K562 (cell line): ENCODE data around the gene CABP4. TPM values are rescaled to one million over a fixed set of nuclear protein-coding genes. Genes with fewer than 3 reads are reported as not detected.

Source experiments
- AFF1 ChIP-seq, 2 experiments: fragments of 450-650 bp; IDR thresholded peaks; 2 replicates each; pipeline ENCODE4 v1.6.1; 2018; ENCODE audit warnings: mild to moderate bottlenecking in 2 of 2, low read depth in 1 of 2; ENCODE audit not compliant: partially characterized antibody in 2 of 2
- ATF3 ChIP-seq, 2 experiments: fragments of 450-650 bp in 1 of 2; sonication (generic) in 1 of 2; formaldehyde crosslinking in 1 of 2; IDR thresholded peaks in 1 of 2; conservative IDR thresholded peaks in 1 of 2; 2 replicates each; pipeline versions ENCODE4 v1.6.1 to v1.8.1; 2016 to 2023; ENCODE audit warnings: mild to moderate bottlenecking in 2 of 2, moderate library complexity in 2 of 2, inconsistent platforms in 1 of 2, missing genetic modification reagents in 1 of 2
- CREB1 ChIP-seq, 2 experiments: sonication (generic) in 1 of 2; formaldehyde crosslinking in 1 of 2; IDR thresholded peaks; 2 replicates each; pipeline versions ENCODE4 v1.6.1 to v1.8.0; 2012 to 2022; ENCODE audit warnings: inconsistent platforms in 1 of 2, mild to moderate bottlenecking in 1 of 2, missing genetic modification reagents in 1 of 2, moderate library complexity in 1 of 2
- E2F5 ChIP-seq: sonication (generic); formaldehyde crosslinking; IDR thresholded peaks from 2 replicates; pipeline ENCODE4 v1.8.0; 2022; ENCODE audit warnings: mild to moderate bottlenecking, missing genetic modification reagents
- KDM1A ChIP-seq, 2 experiments: fragments of 450-650 bp; IDR thresholded peaks; 2 replicates each; pipeline ENCODE4 v1.6.1; 2016; ENCODE audit warnings: mild to moderate bottlenecking in 2 of 2
- NR2C2 ChIP-seq, 2 experiments: fragments of 200-800 bp in 1 of 2; sonication (Bioruptor generic) in 1 of 2; sonication (generic) in 1 of 2; formaldehyde crosslinking in 1 of 2; IDR thresholded peaks; 2 replicates each; pipeline versions ENCODE4 v1.6.1 to v1.8.0; 2016 to 2022; ENCODE audit warnings: mild to moderate bottlenecking in 1 of 2, missing compliant biosample characterization in 1 of 2, missing genetic modification characterization in 1 of 2, missing genetic modification reagents in 1 of 2
- PURB ChIP-seq: sonication (generic); formaldehyde crosslinking; IDR thresholded peaks from 2 replicates; pipeline ENCODE4 v1.9.0; 2021; ENCODE audit warnings: low read depth, mild to moderate bottlenecking, missing genetic modification reagents
- PYGO2 ChIP-seq: fragments of 450-650 bp; IDR thresholded peaks from 2 replicates; pipeline ENCODE4 v1.6.1; 2016; ENCODE audit warnings: mild to moderate bottlenecking, missing genetic modification characterization, moderate library complexity, missing compliant biosample characterization
- ZBTB9 ChIP-seq: fragments of 450-650 bp; formaldehyde crosslinking; IDR thresholded peaks from 2 replicates; pipeline ENCODE4 v1.4.0; 2020; ENCODE audit warnings: mild to moderate bottlenecking, moderate library complexity
- polyA plus RNA-seq, 8 experiments: library from polyadenylated mRNA; depleted of rRNA in 4 of 8; stranded (reverse) in 5 of 8; unstranded in 3 of 8; fragments of >200 nt; fragmentation: Nextera tagmentation in 2 of 8; fragmentation: Illumina TruSeq in 1 of 8; extraction: Ambion mirVana in 2 of 8; extraction: Trizol in 1 of 8; gene quantifications; 2 replicates each; pipeline versions ENCODE4 v1.2.1 to v1.2.3, GENCODE V29; 2011 to 2014; ENCODE audit warnings: inconsistent platforms in 1 of 8, missing spikeins in 1 of 8
- total RNA-seq, 7 experiments: library from RNA; depleted of rRNA in 6 of 7; stranded (reverse); fragments of >200 nt in 6 of 7; fragmentation: Illumina TruSeq in 2 of 7; extraction: Trizol in 2 of 7; gene quantifications; 2 replicates each; pipeline versions ENCODE4 v1.2.1 to v1.2.3, GENCODE V29; 2011 to 2021; ENCODE audit warnings: low replicate concordance in 1 of 7
- TF ChIP-seq, protein P1 (sequence below): IDR thresholded peaks from 3 replicates; pipeline ENCODE4 v1.6.1; 2011; ENCODE audit warnings: borderline replicate concordance, mild to moderate bottlenecking, moderate library complexity; ENCODE audit not compliant: insufficient read length; ENCODE audit errors: extremely low read depth

The CABP4 gene
- total and polyA plus RNA-seq, 9 of the 15 experiments (the other 6 are each of a cell fraction or from before 2014, with no cell fraction given) = 0.11 TPM; not detected in 8

DNA sequence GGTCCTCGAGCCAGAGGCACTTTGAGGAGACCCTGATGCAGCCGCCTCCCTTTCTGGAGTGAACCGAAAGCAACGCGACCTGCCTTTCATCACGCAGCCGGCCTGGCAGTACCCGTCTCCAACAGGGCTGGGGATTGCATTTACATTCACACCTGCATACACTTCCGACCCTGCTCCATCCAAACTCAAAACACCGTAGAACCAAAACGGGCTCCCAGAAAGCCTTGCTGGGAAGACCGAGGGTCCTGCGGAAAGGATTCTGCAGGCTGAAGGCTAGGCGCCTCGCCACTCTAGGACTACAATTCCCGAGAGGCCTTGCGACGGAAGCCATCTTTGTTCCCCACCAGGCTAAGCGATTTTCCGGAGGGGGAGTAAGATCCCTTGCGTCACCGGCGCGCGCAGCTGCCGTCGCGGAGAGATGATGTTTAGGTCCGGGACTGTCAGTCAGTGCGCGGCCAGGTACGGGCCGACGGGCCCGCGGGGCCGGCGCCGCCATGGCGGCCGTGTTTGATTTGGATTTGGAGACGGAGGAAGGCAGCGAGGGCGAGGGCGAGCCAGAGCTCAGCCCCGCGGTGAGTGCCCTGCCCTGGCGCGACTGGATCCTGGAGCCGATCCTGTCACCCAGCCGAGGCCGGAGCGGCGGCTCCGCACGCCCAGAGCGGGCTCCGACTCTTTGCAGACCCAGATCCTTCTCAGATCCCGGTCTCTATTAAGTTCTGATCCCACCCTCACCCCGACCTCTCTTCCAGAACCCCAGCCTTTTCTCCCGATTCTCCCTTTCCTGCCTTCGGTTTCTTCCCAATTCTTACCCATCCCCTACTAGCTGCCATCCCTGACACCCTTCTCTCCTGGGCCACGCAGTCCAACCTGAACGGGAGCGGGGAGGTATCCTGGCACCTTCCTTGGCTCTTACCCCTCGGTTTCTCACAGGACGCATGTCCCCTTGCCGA is 26.8 kb upstream of the CABP4 start, which contains the start of gene RPS6KB2 (continued):
- TF ChIP-seq CREB1 (IDR thresholded peaks at IDR 0.05) (peak; percentile 100), CREB1 (CRISPR knock-in tag; IDR thresholded peaks at IDR 0.05) (peak; percentile 100), E2F5 (CRISPR knock-in tag) (0 out of 2 replicates have a peak, but pooled peaks have one; percentile 30), ATF3 (IDR thresholded peaks at IDR 0.05) (peak; percentile 89), ATF3 (CRISPR knock-in tag; conservative IDR thresholded peaks at IDR 0.05) (0 out of 2 replicates have a peak, but pooled peaks have one; percentile 59), NR2C2 (CRISPR knock-in tag; IDR thresholded peaks at IDR 0.05) (peak; percentile 58; the same call in 1 of the 2 replicates), NR2C2 (tag; IDR thresholded peaks at IDR 0.05) (peak; percentile 71), PURB (CRISPR knock-in tag) (no peak), KDM1A (IDR thresholded peaks at IDR 0.05) (no peak), ZBTB9 (CRISPR knock-in tag) (0 out of 2 replicates have a peak, but pooled peaks have one; percentile 46), PYGO2 (no peak), AFF1 (IDR thresholded peaks at IDR 0.05; ENCODE audit: low read depth in 1 of 2, partially characterized antibody in 2 of 2) (peak in 1 of 2 experiments; percentile 95)
- TF ChIP-seq, protein P1, sequence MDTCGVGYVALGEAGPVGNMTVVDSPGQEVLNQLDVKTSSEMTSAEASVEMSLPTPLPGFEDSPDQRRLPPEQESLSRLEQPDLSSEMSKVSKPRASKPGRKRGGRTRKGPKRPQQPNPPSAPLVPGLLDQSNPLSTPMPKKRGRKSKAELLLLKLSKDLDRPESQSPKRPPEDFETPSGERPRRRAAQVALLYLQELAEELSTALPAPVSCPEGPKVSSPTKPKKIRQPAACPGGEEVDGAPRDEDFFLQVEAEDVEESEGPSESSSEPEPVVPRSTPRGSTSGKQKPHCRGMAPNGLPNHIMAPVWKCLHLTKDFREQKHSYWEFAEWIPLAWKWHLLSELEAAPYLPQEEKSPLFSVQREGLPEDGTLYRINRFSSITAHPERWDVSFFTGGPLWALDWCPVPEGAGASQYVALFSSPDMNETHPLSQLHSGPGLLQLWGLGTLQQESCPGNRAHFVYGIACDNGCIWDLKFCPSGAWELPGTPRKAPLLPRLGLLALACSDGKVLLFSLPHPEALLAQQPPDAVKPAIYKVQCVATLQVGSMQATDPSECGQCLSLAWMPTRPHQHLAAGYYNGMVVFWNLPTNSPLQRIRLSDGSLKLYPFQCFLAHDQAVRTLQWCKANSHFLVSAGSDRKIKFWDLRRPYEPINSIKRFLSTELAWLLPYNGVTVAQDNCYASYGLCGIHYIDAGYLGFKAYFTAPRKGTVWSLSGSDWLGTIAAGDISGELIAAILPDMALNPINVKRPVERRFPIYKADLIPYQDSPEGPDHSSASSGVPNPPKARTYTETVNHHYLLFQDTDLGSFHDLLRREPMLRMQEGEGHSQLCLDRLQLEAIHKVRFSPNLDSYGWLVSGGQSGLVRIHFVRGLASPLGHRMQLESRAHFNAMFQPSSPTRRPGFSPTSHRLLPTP = no peak
